K562 (cell line): Measurements from ENCODE around the gene DLG4. TPM values are rescaled to one million over a fixed set of nuclear protein-coding genes. Genes with fewer than 3 reads are reported as not detected.

ENCODE experiments used
- ATAC-seq: fragments of 200-7000 bp; cut with Tn5 transposase; 3 replicates; pipeline ENCODE4 v1.9.1; 2020; ENCODE audit warnings: moderate library complexity
- BruUV-seq: library from RNA; stranded (reverse); fragments of 400-500 nt; replicated peaks from 2 replicates; lab custom pipeline; 2021; lab: Mats Ljungman, UMichigan
- CTCF ChIA-PET: fragments of 300-600 bp; formaldehyde crosslinking; extraction: SDS; loops from one replicate; lab custom pipeline; 2021; ENCODE audit warnings: low intra/inter-chr PET ratio; lab: Yijun Ruan, JAX
- POLR2A ChIA-PET: fragments of 300-600, 350-650 bp; sonication (Branson Sonifier 250); formaldehyde crosslinking; extraction: SDS; loops from one replicate; lab custom pipeline; 2021; ENCODE audit warnings: antibody characterized with exemption, inconsistent platforms; lab: Yijun Ruan, JAX
- DNase-seq, 4 experiments: peaks; one replicate each; pipeline versions ENCODE4 v3.0.0 to v3.0.0-alpha.2; 2011 to 2018; ENCODE audit warnings: low spot score in 3 of 4, mixed read lengths in 3 of 4; ENCODE audit errors: extremely low read depth in 1 of 4
- FAIRE-seq: peaks from 2 replicates; lab custom pipeline; 2011; peaks lifted over from hg19 to GRCh38; lab: Jason Lieb, UNC
- H2AFZ ChIP-seq: 2 replicates; pipeline ENCODE4 v1.6.0; 2011; ENCODE audit warnings: low read depth, low read length, control low read depth, inconsistent platforms
- H3K27ac ChIP-seq: fragments of 200-600 bp; 3 replicates; pipeline ENCODE4 v1.8.0; 2011; ENCODE audit warnings: low read depth, mild to moderate bottlenecking, control low read depth, inconsistent platforms, low read length, moderate library complexity, mixed read lengths; ENCODE audit errors: extremely low read depth
- H3K27me3 ChIP-seq, 2 experiments: fragments of 300-600 bp in 1 of 2; 2 replicates in 1 of 2; 3 replicates in 1 of 2; pipeline versions ENCODE4 v1.6.0 to v1.8.0; 2011; ENCODE audit warnings: inconsistent platforms in 2 of 2, low read length in 2 of 2, mild to moderate bottlenecking in 1 of 2, mixed read lengths in 1 of 2, moderate library complexity in 1 of 2; ENCODE audit not compliant: control insufficient read depth in 2 of 2, insufficient read depth in 2 of 2
- H3K36me3 ChIP-seq: fragments of 300-600 bp; 3 replicates; pipeline ENCODE4 v1.8.0; 2011; ENCODE audit warnings: mild to moderate bottlenecking, low read length, inconsistent platforms; ENCODE audit not compliant: control insufficient read depth, insufficient read depth
- H3K4me1 ChIP-seq, 2 experiments: fragments of 200-600 bp in 1 of 2; replicated peaks in 1 of 2; 2 replicates in 1 of 2; 3 replicates in 1 of 2; pipeline versions ENCODE4 v1.5.1 to v1.8.0; 2011; ENCODE audit warnings: inconsistent platforms in 2 of 2, low read length in 2 of 2, mild to moderate bottlenecking in 1 of 2, mixed read lengths in 1 of 2, moderate library complexity in 1 of 2; ENCODE audit not compliant: control insufficient read depth in 2 of 2, insufficient read depth in 2 of 2
- H3K4me2 ChIP-seq: 2 replicates; pipeline ENCODE4 v1.6.1; 2011; ENCODE audit warnings: low read length, control low read depth, inconsistent platforms, mixed read lengths; ENCODE audit not compliant: insufficient read depth
- H3K4me3 ChIP-seq: fragments of 200-600 bp; sonication (generic), shearing (Covaris generic); 2 replicates; pipeline ENCODE4 v1.5.1; 2016; ENCODE audit warnings: control low read depth, inconsistent platforms
- H3K79me2 ChIP-seq: fragments of 200-600 bp; 3 replicates; pipeline ENCODE4 v1.8.0; 2011; ENCODE audit warnings: low read length, inconsistent platforms; ENCODE audit not compliant: control insufficient read depth, insufficient read depth
- H3K9ac ChIP-seq, 2 experiments: 2 replicates each; pipeline versions ENCODE4 v1.6.0 to v1.6.1; 2011; ENCODE audit warnings: low read depth in 2 of 2, low read length in 2 of 2, control low read depth in 1 of 2, inconsistent platforms in 1 of 2, mild to moderate bottlenecking in 1 of 2, mixed read lengths in 1 of 2; ENCODE audit not compliant: insufficient read depth in 1 of 2
- H3K9me1 ChIP-seq: one replicate; pipeline ENCODE4 v1.6.0; 2011; ENCODE audit warnings: inconsistent platforms, mild to moderate bottlenecking, low read length, moderate library complexity; ENCODE audit not compliant: control insufficient read depth, insufficient read depth
- H3K9me3 ChIP-seq: replicated peaks from 2 replicates; pipeline ENCODE4 v1.5.1; 2011; ENCODE audit warnings: low read depth, low read length, inconsistent platforms; ENCODE audit not compliant: control insufficient read depth, insufficient read depth
- H4K20me1 ChIP-seq: replicated peaks from 2 replicates; pipeline ENCODE4 v1.6.1; 2011; ENCODE audit warnings: low read length, inconsistent platforms, mixed read lengths; ENCODE audit not compliant: control insufficient read depth, insufficient read depth
- ATF4 ChIP-seq: fragments of 450-650 bp; formaldehyde crosslinking; IDR thresholded peaks from 2 replicates; pipeline ENCODE4 v1.4.0; 2022; ENCODE audit warnings: mild to moderate bottlenecking, moderate library complexity
- CGGBP1 ChIP-seq: fragments of 250-450 bp; sonication (Bioruptor Pico); IDR thresholded peaks from 2 replicates; pipeline ENCODE4 v1.9.0; 2021; ENCODE audit warnings: mild to moderate bottlenecking
- HDGF ChIP-seq: fragments of 450-650 bp; IDR thresholded peaks from 2 replicates; pipeline ENCODE4 v1.6.1; 2016
- POLR2G ChIP-seq: fragments of 200-400 bp; formaldehyde crosslinking; IDR thresholded peaks from 2 replicates; pipeline ENCODE4 v1.6.1; 2017; ENCODE audit warnings: low read depth, mild to moderate bottlenecking, antibody characterized with exemption, low read length, moderate library complexity
- SIN3A ChIP-seq, 2 experiments: fragments of 150-350 bp in 1 of 2; IDR thresholded peaks; 2 replicates each; pipeline ENCODE4 v1.6.1; 2011 to 2016; ENCODE audit warnings: borderline replicate concordance in 2 of 2, low read depth in 2 of 2, low read length in 2 of 2, mild to moderate bottlenecking in 2 of 2, moderate library complexity in 2 of 2; ENCODE audit not compliant: control insufficient read depth in 1 of 2
- SMARCA4 ChIP-seq: fragments of 450-650 bp; IDR thresholded peaks from 2 replicates; pipeline ENCODE4 v1.6.1; 2016
- VEZF1 ChIP-seq: fragments of 200-800 bp; sonication (Bioruptor generic); IDR thresholded peaks from 2 replicates; pipeline ENCODE4 v1.6.1; 2017; ENCODE audit warnings: missing genetic modification characterization, missing compliant biosample characterization
- WGBS: fragments of 100-300 bp; shearing (Covaris generic); methylation state at CpG from one replicate; pipeline ENCODE4 v1.1.6; 2016; ENCODE audit warnings: low coverage, mixed read lengths; ENCODE audit not compliant: insufficient coverage; ENCODE audit errors: missing lambda C conversion rate; 5-methylcytosine and 5-hydroxymethylcytosine counted together
- in situ Hi-C: fragments of 300-500 bp; cut with MboI; formaldehyde crosslinking; loops from 4 replicates; pipeline ENCODE4 v1.15.0; 2018; ENCODE audit warnings: inconsistent platforms, mixed read lengths
- intact Hi-C: fragments of 100-400 bp; cut with micrococcal nuclease; formaldehyde crosslinking; loops from 2 replicates; pipeline ENCODE4 v1.14.2; 2022
- polyA plus RNA-seq, 8 experiments: library from polyadenylated mRNA; depleted of rRNA in 4 of 8; stranded (reverse) in 5 of 8; unstranded in 3 of 8; fragments of >200 nt; fragmentation: Nextera tagmentation in 2 of 8; fragmentation: Illumina TruSeq in 1 of 8; extraction: Ambion mirVana in 2 of 8; extraction: Trizol in 1 of 8; gene quantifications; 2 replicates each; pipeline versions ENCODE4 v1.2.1 to v1.2.3, GENCODE V29; 2011 to 2014; ENCODE audit warnings: inconsistent platforms in 1 of 8, missing spikeins in 1 of 8
- total RNA-seq, 7 experiments: library from RNA; depleted of rRNA in 6 of 7; stranded (reverse); fragments of >200 nt in 6 of 7; fragmentation: Illumina TruSeq in 2 of 7; extraction: Trizol in 2 of 7; gene quantifications; 2 replicates each; pipeline versions ENCODE4 v1.2.1 to v1.2.3, GENCODE V29; 2011 to 2021; ENCODE audit warnings: low replicate concordance in 1 of 7

The DLG4 gene
- total and polyA plus RNA-seq, 9 of the 15 experiments (the other 6 are each of a cell fraction or from before 2014, with no cell fraction given): 0.03 to 12.0 (median 4.1) TPM

- 0 out of 2 replicates have a peak, but pooled peaks have one; percentile 86 for TF ChIP-seq HDGF
- 0 out of 2 replicates have a peak, but pooled peaks have one; percentile 7 for TF ChIP-seq VEZF1 (CRISPR knock-in tag)
- TF ChIP-seq ATF4 (CRISPR knock-in tag): no peak
- TF ChIP-seq SIN3A (IDR thresholded peaks at IDR 0.05; ENCODE audit: borderline replicate concordance in 2 of 2, control insufficient read depth in 1 of 2, low read depth in 2 of 2, low read length in 2 of 2): no peak
- no peak for TF ChIP-seq SMARCA4
These were observed 316 bp downstream of the DLG4 start (continued) for GRCh38 chr17:7219229-7219811.

- no peak overlapping the region for H3K4me3 ChIP-seq
- H2AFZ ChIP-seq: peak overlapping the region; percentile 94
- CTCF ChIA-PET: no interaction called here
- DNase-seq (no peak), FAIRE-seq (no peak), ATAC-seq (no peak)
- POLR2A ChIA-PET: interaction anchor here (0.5 to 7.7 kb wide), 5 partner anchors 16 to 319 kb away, joined by 3 to 73 read pairs (median 4); partner anchors contain the start of genes DVL2, GABARAP and SLC16A13
- H3K79me2 ChIP-seq: peaks cover 44% of the 10 kb centered on the region
- peaks cover 6% of the 10 kb centered on the region for H4K20me1 ChIP-seq
- H3K4me1 ChIP-seq: peaks cover 40 to 56% of the 10 kb centered on the region in 2 experiments
- H3K36me3 ChIP-seq: peaks cover 33% of the 10 kb centered on the region; the same call in 2 of the 3 replicates
- H3K9me1 ChIP-seq: peaks cover 6% of the 10 kb centered on the region
- no TSS peak for BruUV-seq
- 23% methylated on average over 3 of the region's 6 CpGs for WGBS
- H3K27me3 ChIP-seq: no peaks in the 10 kb centered on the region
- H3K9ac ChIP-seq: peak overlapping the region; percentile 90 to 99
- H3K9me3 ChIP-seq: no peaks in the 10 kb centered on the region
- TF ChIP-seq CGGBP1 (no peak), POLR2G (peak; percentile 5; the same call in 1 of the 2 replicates)
- intact Hi-C loops (no loop called here), in situ Hi-C loops (no loop called here)
- H3K27ac ChIP-seq: peak overlapping the region; percentile 90
- peak overlapping the region; percentile 93 for H3K4me2 ChIP-seq
These were observed 878 bp downstream of the DLG4 start for GRCh38 chr17:7218758-7219157.
